PC-9 (cell line): ENCODE results near the gene LRP1B. TPM values are rescaled to one million over a fixed set of nuclear protein-coding genes. Genes with fewer than 3 reads are reported as not detected.

Experiments used
- Bru-seq: library from RNA; stranded (reverse); fragments of 400-500 nt; gene quantifications from one replicate; lab custom pipeline; 2021; lab: Mats Ljungman, UMichigan
- BruChase-seq, 2 experiments: library from RNA; stranded (reverse); fragments of 400-500 nt; gene quantifications; one replicate each; lab custom pipeline; 2021; lab: Mats Ljungman, UMichigan
- BruUV-seq: library from RNA; stranded (reverse); fragments of 400-500 nt; replicated peaks from 2 replicates; lab custom pipeline; 2021; lab: Mats Ljungman, UMichigan
- CTCF ChIA-PET: fragments of 300-600 bp; sonication (Branson Sonifier 250); formaldehyde crosslinking; loops from one replicate; lab custom pipeline; 2022; ENCODE audit warnings: antibody characterized with exemption; lab: Charles Lee
- POLR2A ChIA-PET: fragments of 300-600 bp; sonication (Branson Sonifier 250); formaldehyde crosslinking; loops from one replicate; lab custom pipeline; 2022; ENCODE audit warnings: antibody characterized with exemption; ENCODE audit not compliant: unreplicated experiment; lab: Charles Lee
- DNase-seq, 2 experiments: peaks; one replicate each; pipeline versions ENCODE4 v3.0.0 to v3.0.0-alpha.2; 2015 to 2022; ENCODE audit warnings: mixed read lengths in 1 of 2
- H2AFZ ChIP-seq: fragments of 200-600 bp; sonication (generic); 2 replicates; pipeline ENCODE4 v1.8.1; 2017; ENCODE audit warnings: antibody characterized with exemption
- H3F3A ChIP-seq: fragments of 200-600 bp; sonication (generic); 2 replicates; pipeline ENCODE4 v1.8.1; 2017; ENCODE audit warnings: antibody characterized with exemption, mild to moderate bottlenecking, low read depth; ENCODE audit not compliant: insufficient read depth
- H3K27ac ChIP-seq: fragments of 200-600 bp; sonication (generic); 2 replicates; pipeline ENCODE4 v1.6.1; 2016; ENCODE audit warnings: mixed run types
- H3K27me3 ChIP-seq: fragments of 200-600 bp; sonication (generic); 2 replicates; pipeline ENCODE4 v1.6.1; 2016; ENCODE audit warnings: low read depth, mixed run types; ENCODE audit not compliant: insufficient read depth
- H3K36me3 ChIP-seq: fragments of 200-600 bp; sonication (generic); 2 replicates; pipeline ENCODE4 v1.6.1; 2016; ENCODE audit warnings: low read depth, mixed run types
- H3K4me1 ChIP-seq: fragments of 200-600 bp; sonication (generic); replicated peaks from 2 replicates; pipeline ENCODE4 v1.6.1; 2016; ENCODE audit warnings: mixed run types; ENCODE audit not compliant: insufficient read depth
- H3K4me2 ChIP-seq: fragments of 200-600 bp; sonication (generic); 2 replicates; pipeline ENCODE4 v1.6.1; 2017; ENCODE audit warnings: mixed run types
- H3K4me3 ChIP-seq: fragments of 200-600 bp; sonication (generic); 2 replicates; pipeline ENCODE4 v1.6.1; 2016; ENCODE audit warnings: mixed run types
- H3K79me2 ChIP-seq: fragments of 200-600 bp; sonication (generic); 2 replicates; pipeline ENCODE4 v1.6.1; 2017; ENCODE audit warnings: low read depth, mixed run types
- H3K9me2 ChIP-seq: fragments of 200-600 bp; sonication (generic); 2 replicates; pipeline ENCODE4 v1.8.1; 2017; ENCODE audit warnings: mild to moderate bottlenecking; ENCODE audit not compliant: insufficient read depth
- H3K9me3 ChIP-seq: fragments of 200-600 bp; sonication (generic); 2 replicates; pipeline ENCODE4 v1.8.1; 2016; ENCODE audit warnings: low read depth; ENCODE audit not compliant: insufficient read depth
- H4K20me1 ChIP-seq: fragments of 200-600 bp; sonication (generic); 2 replicates; pipeline ENCODE4 v1.8.1; 2017; ENCODE audit not compliant: insufficient read depth
- CTCF ChIP-seq: fragments of 200-600 bp; sonication (generic); conservative IDR thresholded peaks from 2 replicates; pipeline ENCODE4 v1.6.1; 2017; ENCODE audit warnings: mixed run types, antibody characterized with exemption, mild to moderate bottlenecking, moderate library complexity
- EZH2 ChIP-seq: fragments of 200-600 bp; sonication (generic); IDR thresholded peaks from 2 replicates; pipeline ENCODE4 v1.8.0; 2017; ENCODE audit warnings: antibody characterized with exemption, low read depth
- intact Hi-C: fragments of 100-400 bp; cut with micrococcal nuclease; formaldehyde crosslinking; loops from one replicate; pipeline ENCODE4 v1.10.0; 2022; ENCODE audit not compliant: unreplicated experiment
- long read RNA-seq: library from polyadenylated mRNA; stranded (forward); transcript quantifications from one replicate; pipeline ENCODE4 v2.0.0, GENCODE V29; 2022
- total RNA-seq: library from RNA; stranded (reverse); gene quantifications from 2 replicates; pipeline ENCODE4 v1.2.3, GENCODE V29; 2021

LRP1B gene
- total RNA-seq (1.7 and 2.9 TPM in 2 replicates), Bru-seq, nascent RNA (percentile 35 among the genes with signal in this experiment), BruChase-seq, experiment 1, labeled RNA remaining after a 2-hour chase (percentile 45 among the genes with signal in this experiment), BruChase-seq, experiment 2, labeled RNA remaining after a 6-hour chase (percentile 38 among the genes with signal in this experiment)
- long read RNA-seq: 0 reads

- peak within 1 kb of the TSS; percentile 82 for H3K4me3 ChIP-seq
- POLR2A ChIA-PET: interaction anchor here (0.7 kb wide), 2 partner anchors 8 to 547 kb away, joined by 3 to 4 read pairs; no protein-coding TSS in a partner anchor
- H4K20me1 ChIP-seq: no peaks in the 10 kb centered on the region
- TSS peak; percentile 29 for BruUV-seq
- H3K36me3 ChIP-seq: no peaks in the 10 kb centered on the region
- CTCF ChIA-PET: no interaction called here
- H3K27ac ChIP-seq: peak within 1 kb of the TSS; percentile 71
- H3K27me3 ChIP-seq: no peaks in the 10 kb centered on the region
- H3K9me3 ChIP-seq: no peaks in the 10 kb centered on the region; the same call in 1 of the 2 replicates
- intact Hi-C loops: no loop called here
- H3F3A ChIP-seq: peaks cover 10% of the 10 kb centered on the region; the same call in 1 of the 2 replicates
- peaks cover 8% of the 10 kb centered on the region for H3K4me1 ChIP-seq
- TF ChIP-seq EZH2 (no peak), CTCF (no peak)
- H2AFZ ChIP-seq: peak within 1 kb of the TSS; percentile 95
- peak within 1 kb of the TSS; percentile 80 for H3K4me2 ChIP-seq
- no peaks in the 10 kb centered on the region for H3K79me2 ChIP-seq
- H3K9me2 ChIP-seq: no peaks in the 10 kb centered on the region
- DNase-seq: peak; percentile 25 to 61
Measured at GRCh38 chr2:142131010-142131669, at the start of gene LRP1B. Gene LRP1B, minus strand, starts transcription at chr2:142131016. Its CDS starts 287 bp downstream, at chr2:142130729.

- H3K4me3 ChIP-seq: no peak overlapping the region
- BruUV-seq: no TSS peak
- H3K4me1 ChIP-seq: 0 out of 2 replicates have a peak, but pooled peaks cover 7% of the 10 kb centered on the region
- H3F3A ChIP-seq: no peaks in the 10 kb centered on the region
- no peaks in the 10 kb centered on the region for H3K9me2 ChIP-seq
- no peaks in the 10 kb centered on the region for H3K79me2 ChIP-seq
- intact Hi-C loops: no loop called here
- no peak overlapping the region for H2AFZ ChIP-seq
- TF ChIP-seq EZH2: no peak
- no peak for TF ChIP-seq CTCF
- DNase-seq: no peak
- no peaks in the 10 kb centered on the region for H3K27me3 ChIP-seq
- ChIA-PET CTCF (no interaction called here), POLR2A (no interaction called here)
- H3K4me2 ChIP-seq: no peak overlapping the region
- H3K9me3 ChIP-seq: no peaks in the 10 kb centered on the region; the same call in 1 of the 2 replicates
- no peak overlapping the region for H3K27ac ChIP-seq
- no peaks in the 10 kb centered on the region for H3K36me3 ChIP-seq
- no peaks in the 10 kb centered on the region for H4K20me1 ChIP-seq
Measured at GRCh38 chr2:142179686-142180085, 48.9 kb upstream of the LRP1B start.

- H3K27me3 ChIP-seq: no peaks in the 10 kb centered on the region
- no TSS peak for BruUV-seq
- ChIA-PET CTCF (no interaction called here), POLR2A (no interaction called here)
- no peaks in the 10 kb centered on the region for H4K20me1 ChIP-seq
- H3K4me3 ChIP-seq: no peak overlapping the region
- no peaks in the 10 kb centered on the region for H3F3A ChIP-seq
- DNase-seq: no peak
- H3K79me2 ChIP-seq: no peaks in the 10 kb centered on the region
- H3K4me1 ChIP-seq: 0 out of 2 replicates have a peak, but pooled peaks cover 7% of the 10 kb centered on the region
- H3K27ac ChIP-seq: no peak overlapping the region
- TF ChIP-seq CTCF (no peak), EZH2 (no peak)
- no peak overlapping the region for H2AFZ ChIP-seq
- no peaks in the 10 kb centered on the region for H3K36me3 ChIP-seq
- no peaks in the 10 kb centered on the region for H3K9me2 ChIP-seq
- intact Hi-C loops: no loop called here
- no peak overlapping the region for H3K4me2 ChIP-seq
- no peaks in the 10 kb centered on the region for H3K9me3 ChIP-seq
Measured at GRCh38 chr2:142178604-142179003, 47.8 kb upstream of the LRP1B start.
